ENCODE measurements around the gene BCR. TPM values are rescaled to one million over a fixed set of nuclear protein-coding genes. Genes with fewer than 3 reads are reported as not detected.

The BCR gene
- total and polyA plus RNA-seq, 2 of the 8 experiments (the other 6 are each of a cell fraction or from before 2014, with no cell fraction given) = 66.7 to 130 TPM

GRCh38 chr22:23286296-23286695 lies 106.0 kb downstream of the BCR start:
- Histone ChIP-seq H4K5ac (ENCODE audit: insufficient read length, low read depth, low read length) (no peak overlapping the region), H3K79me1 (ENCODE audit: low read depth, low read length) (no peaks in the 10 kb centered on the region), H2BK20ac (ENCODE audit: low read length) (no peak overlapping the region), H3K9ac (replicated peaks in 1 of 4; ENCODE audit: extremely low read depth in 1 of 4, low read depth in 3 of 4, low read length in 3 of 4) (no peak overlapping the region), H2BK12ac (ENCODE audit: low read depth, low read length) (no peak overlapping the region), H3K14ac (ENCODE audit: insufficient read length) (no peak overlapping the region), H2BK5ac (ENCODE audit: low read depth, low read length) (no peak overlapping the region; the same call in 1 of the 2 replicates), H3K36me3 (ENCODE audit: control insufficient read depth in 2 of 4, insufficient read depth in 4 of 4, low read length in 3 of 4) (peaks cover 16 to 64% (median 26%) of the 10 kb centered on the region in 4 experiments; a peak in 7 of 8 replicates), H3K23ac (ENCODE audit: insufficient read length) (no peak overlapping the region), H3K79me2 (ENCODE audit: control insufficient read depth in 1 of 2, insufficient read depth in 2 of 2, low read length in 2 of 2) (no peaks in the 10 kb centered on the region; a peak in 1 of 4 replicates), H3K4me2 (ENCODE audit: insufficient read depth in 1 of 2, low read depth in 2 of 2, low read length in 2 of 2) (no peak overlapping the region), H4K8ac (ENCODE audit: extremely low read depth, insufficient read depth, low read length) (no peak overlapping the region), H2BK15ac (ENCODE audit: low read length) (no peak overlapping the region), H3K4ac (replicated peaks; ENCODE audit: insufficient read length, low read depth, low read length) (no peak overlapping the region), H3K27me3 (replicated peaks in 1 of 4; ENCODE audit: control insufficient read depth in 3 of 4, extremely low read depth in 1 of 4, insufficient read depth in 3 of 4, low read length in 3 of 4) (no peaks in the 10 kb centered on the region), H4K91ac (replicated peaks; ENCODE audit: insufficient read length, low read length) (no peak overlapping the region), H2AK5ac (ENCODE audit: low read depth, low read length) (no peak overlapping the region), H3K9me3 (ENCODE audit: insufficient read depth in 2 of 2, low read depth in 1 of 2, low read length in 1 of 2) (no peaks in the 10 kb centered on the region), H3K27ac (ENCODE audit: low read depth, low read length) (no peak overlapping the region), H3K56ac (replicated peaks; ENCODE audit: insufficient read length, low read depth, low read length) (no peak overlapping the region), H3K4me1 (replicated peaks in 1 of 4; ENCODE audit: control insufficient read depth in 3 of 4, insufficient read depth in 4 of 4, low read length in 3 of 4) (peaks cover 0 to 5% (median under 1%) of the 10 kb centered on the region in 4 experiments; a peak in 4 of 7 replicates), H2BK120ac (replicated peaks; ENCODE audit: low read depth, low read length) (no peak overlapping the region), H4K20me1 (replicated peaks in 1 of 2; ENCODE audit: control insufficient read depth in 1 of 2, insufficient read depth in 2 of 2, low read length in 2 of 2) (peaks cover 11 to 29% of the 10 kb centered on the region in 2 experiments), H3K23me2 (ENCODE audit: low read depth, low read length) (no peaks in the 10 kb centered on the region), H3K4me3 (ENCODE audit: extremely low read depth in 1 of 4, insufficient read depth in 2 of 4, low read depth in 3 of 4, low read length in 4 of 4) (no peak overlapping the region), H2AFZ (ENCODE audit: low read length) (no peak overlapping the region), H3K18ac (ENCODE audit: extremely low read depth, low read length) (no peak overlapping the region)
- FAIRE-seq (no peak), DNase-seq (ENCODE audit: low read depth in 1 of 2, low spot score in 2 of 2) (no peak)
- POLR2A ChIA-PET (ENCODE audit: partially characterized antibody) = interaction anchor here (0.7 to 1.0 kb wide), 2 partner anchors 14 to 21 kb away, joined by 3 read pairs; no protein-coding TSS in a partner anchor
- CTCF ChIA-PET (ENCODE audit: partially characterized antibody) = interaction anchor here (0.5 to 13.6 kb wide), 9 partner anchors 10 to 822 kb away, joined by 3 to 249 read pairs (median 5); partner anchors contain the start of gene BCR
- 89% methylated on average over 2 of the region's 2 CpGs; no CpG with 5 or more reads in 1 of the 2 experiments for WGBS, 2 experiments (ENCODE audit: extremely low coverage in 1 of 2, insufficient coverage in 1 of 2, insufficient read length in 1 of 2, insufficient replicate concordance in 2 of 2, low coverage in 1 of 2, low lambda C conversion rate in 2 of 2, missing lambda C conversion rate in 1 of 2)
- no peak for TF ChIP-seq TAF7 (optimal IDR thresholded peaks at IDR 0.05; ENCODE audit: borderline replicate concordance, low read depth, low read length)
- TF ChIP-seq MAFK (IDR thresholded peaks at IDR 0.05; ENCODE audit: low read depth, low read length) = no peak
- TF ChIP-seq SAP30 (IDR thresholded peaks at IDR 0.05; ENCODE audit: insufficient read depth, insufficient replicate concordance, low read length) = no peak
- no peak for TF ChIP-seq POLR2AphosphoS5 (IDR thresholded peaks at IDR 0.05; ENCODE audit: low read depth, low read length)
- no peak for TF ChIP-seq KDM4A (IDR thresholded peaks at IDR 0.05; ENCODE audit: low read depth, low read length, severe bottlenecking)
- no peak for TF ChIP-seq YY1 (IDR thresholded peaks at IDR 0.05; ENCODE audit: low read depth, low read length)
- no peak for TF ChIP-seq SP2 (IDR thresholded peaks at IDR 0.05; ENCODE audit: low read length)
- no peak for TF ChIP-seq ZNF274 (IDR thresholded peaks at IDR 0.05; ENCODE audit: borderline replicate concordance, extremely low read depth, low read length)
- no peak for TF ChIP-seq CBX8 (IDR thresholded peaks at IDR 0.05; ENCODE audit: borderline replicate concordance, low read depth, low read length)
- TF ChIP-seq GABPA (IDR thresholded peaks at IDR 0.05; ENCODE audit: borderline replicate concordance, insufficient read depth, low read length) = no peak
- TF ChIP-seq SIN3A (conservative IDR thresholded peaks at IDR 0.05 in 1 of 2, IDR thresholded peaks at IDR 0.05 in 1 of 2; ENCODE audit: low read depth in 1 of 2, low read length in 2 of 2) = no peak
- TF ChIP-seq RXRA (IDR thresholded peaks at IDR 0.05; ENCODE audit: insufficient read depth, low read depth, low read length) = no peak
- no peak for TF ChIP-seq SP4 (IDR thresholded peaks at IDR 0.05; ENCODE audit: low read length)

Measured in H1 (cell line).